ENCODE measurements around the gene TRIM44. TPM values are rescaled to one million over a fixed set of nuclear protein-coding genes. Genes with fewer than 3 reads are reported as not detected.

The TRIM44 gene
- total and polyA plus RNA-seq, 10 of the 15 experiments (the other 5 are each of a cell fraction or from before 2014, with no cell fraction given), result 6.7 to 93.0 (median 27.6) TPM

DNA sequence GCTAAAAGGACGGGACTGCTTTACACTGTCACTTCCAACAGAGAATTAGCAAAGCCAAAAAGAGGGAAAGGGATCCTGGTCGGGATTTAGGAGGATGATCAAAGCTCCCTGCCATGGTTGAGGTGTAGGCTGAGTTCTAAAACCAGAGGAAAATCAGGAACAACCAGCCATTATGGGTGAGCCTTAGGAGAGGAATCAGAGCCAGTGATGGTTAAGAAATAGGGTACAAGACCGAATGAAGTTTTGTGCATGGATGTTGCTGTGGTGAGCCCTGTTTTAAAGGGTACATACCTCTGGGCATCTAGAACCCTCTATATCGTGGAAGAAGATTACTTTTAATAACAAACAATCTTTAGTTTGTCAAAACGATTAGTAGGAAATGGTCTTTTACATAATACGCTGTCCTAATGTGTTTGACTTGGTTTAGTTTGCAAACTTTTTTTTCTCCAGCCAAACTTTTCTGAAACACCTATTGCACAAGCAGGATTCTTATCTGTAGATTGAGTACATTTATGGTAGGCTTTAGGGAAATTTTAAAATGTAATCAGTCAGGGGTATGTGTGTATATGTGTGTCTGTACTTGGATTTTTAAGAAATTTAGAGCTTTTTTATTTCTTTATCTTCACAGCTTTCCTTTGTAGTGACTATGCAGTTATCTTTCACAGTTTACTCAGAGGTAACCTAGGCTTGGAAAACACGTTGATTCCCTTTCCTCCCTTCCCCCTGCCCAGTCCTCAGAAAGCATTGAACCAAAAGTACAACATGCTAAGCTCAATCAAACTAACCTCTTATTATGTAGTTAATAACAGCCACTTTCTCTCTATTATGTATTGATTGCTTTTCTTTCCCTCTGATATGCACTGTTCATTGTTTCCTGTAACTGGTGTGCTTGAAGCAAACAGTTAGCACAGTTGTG lies 26.8 kb downstream of the TRIM44 start:
- intact Hi-C loops (cut with micrococcal nuclease; ENCODE audit: unreplicated experiment) (no loop called here), in situ Hi-C loops (cut with MboI) (no loop called here)
- TF ChIP-seq, protein P1, sequence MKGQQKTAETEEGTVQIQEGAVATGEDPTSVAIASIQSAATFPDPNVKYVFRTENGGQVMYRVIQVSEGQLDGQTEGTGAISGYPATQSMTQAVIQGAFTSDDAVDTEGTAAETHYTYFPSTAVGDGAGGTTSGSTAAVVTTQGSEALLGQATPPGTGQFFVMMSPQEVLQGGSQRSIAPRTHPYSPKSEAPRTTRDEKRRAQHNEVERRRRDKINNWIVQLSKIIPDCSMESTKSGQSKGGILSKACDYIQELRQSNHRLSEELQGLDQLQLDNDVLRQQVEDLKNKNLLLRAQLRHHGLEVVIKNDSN (IDR thresholded peaks at IDR 0.05; ENCODE audit: borderline replicate concordance, extremely low read length, insufficient read depth, low read depth, low read length), result no peak
- TF ChIP-seq BHLHE40 (IDR thresholded peaks at IDR 0.05; ENCODE audit: borderline replicate concordance in 1 of 2, low read depth in 2 of 2, low read length in 1 of 2) (no peak), KAT2A (conservative IDR thresholded peaks at IDR 0.05; ENCODE audit: control insufficient read depth, low read depth, low read length) (no peak), ZNF274 (IDR thresholded peaks at IDR 0.05; ENCODE audit: insufficient read depth, insufficient read length) (no peak)
- Histone ChIP-seq H4K20me1 (ENCODE audit: control insufficient read depth, insufficient read depth) (no peaks in the 10 kb centered on the region), H3K4me1 (ENCODE audit: control insufficient read depth, insufficient read depth, low read length) (peaks cover under 1% of the 10 kb centered on the region; the same call in 1 of the 2 replicates), H2AFZ (ENCODE audit: control insufficient read depth, low read depth, low read length) (no peak overlapping the region), H3K9ac (ENCODE audit: control insufficient read depth, insufficient read depth, low read length) (no peak overlapping the region), H3K36me3 (ENCODE audit: control insufficient read depth in 2 of 2, insufficient read depth in 2 of 2, low read length in 1 of 2) (peaks cover 5 to 13% of the 10 kb centered on the region in 2 experiments), H3K27ac (ENCODE audit: control insufficient read depth, insufficient read depth) (no peak overlapping the region), H3K9me3 (replicated peaks; ENCODE audit: control insufficient read depth, insufficient read depth, low read length) (no peaks in the 10 kb centered on the region), H3K4me2 (ENCODE audit: control insufficient read depth, insufficient read depth) (no peak overlapping the region), H3K4me3 (no peak overlapping the region), H3K27me3 (replicated peaks in 1 of 2; ENCODE audit: control insufficient read depth in 2 of 2, insufficient read depth in 2 of 2, low read length in 1 of 2) (no peaks in the 10 kb centered on the region), H3K79me2 (ENCODE audit: control insufficient read depth, insufficient read depth, low read length) (peaks cover 4% of the 10 kb centered on the region; the same call in 1 of the 2 replicates)
- 97% methylated on average over 7 of the region's 7 CpGs for WGBS (ENCODE audit: insufficient coverage, insufficient replicate concordance, low lambda C conversion rate, missing lambda C conversion rate)
- ChIA-PET POLR2A (no interaction called here), SMC1A (ENCODE audit: uncharacterized antibody, unreplicated experiment) (interaction anchor here (1.3 kb wide), 1 partner anchor 10 kb away, joined by 4 read pairs; no protein-coding TSS in a partner anchor), RAD21 (ENCODE audit: unreplicated experiment) (interaction anchor here (1.0 kb wide), 1 partner anchor 19 kb away, joined by 3 read pairs; no protein-coding TSS in a partner anchor), CTCF (interaction anchor here (0.6 kb wide), 1 partner anchor 442 kb away, joined by 3 read pairs; no protein-coding TSS in a partner anchor)
- DNase-seq (ENCODE audit: low read depth, low spot score) (no peak), FAIRE-seq (no peak), ATAC-seq (no peak)
- BruUV-seq (replicated peaks), result TSS peak; percentile 23
